Middle frontal gyrus (tissue), 1 donor: Measurements from ENCODE around the gene SGK2.
"Not testable (repeated sequence)": the region's sequence is repeated elsewhere in the genome, so short reads cannot be mapped to it uniquely, and the experiment has no call there.

ENCODE experiments used
- DNase-seq: peaks from one replicate; pipeline ENCODE4 v3.0.0-alpha.2; 2015; ENCODE audit warnings: low spot score; ENCODE audit errors: extremely low spot score

The SGK2 gene

GRCh38 chr20:43590392-43591303, 31.8 kb downstream of the SGK2 start, which contains the start of gene IFT52:
TSS of gene IFT52 (plus strand) at chr20:43590937. CDS start at chr20:43594699, 3,762 bp downstream.
- peak; percentile 86 for DNase-seq

- DNase-seq: not testable (repeated sequence)
These were observed 43.1 kb downstream of the SGK2 start for GRCh38 chr20:43601960-43602359.

GRCh38 chr20:43603124-43603523, 44.3 kb downstream of the SGK2 start:
- no peak for DNase-seq

GRCh38 chr20:43605715-43606114, 46.9 kb downstream of the SGK2 start:
- DNase-seq: no peak

- not testable (repeated sequence) for DNase-seq
These were observed 48.5 kb downstream of the SGK2 start for GRCh38 chr20:43607278-43607677.

GRCh38 chr20:43631598-43631997, 72.8 kb downstream of the SGK2 start:
- DNase-seq: no peak
